HPDE6-E6E7 (cell line): ENCODE data around the gene MSH2.
A peak's percentile ranks its signal among the peaks of the same experiment; 100 is the strongest.
"Not testable (repeated sequence)": the region's sequence is repeated elsewhere in the genome, so short reads cannot be mapped to it uniquely, and the experiment has no call there.

Experiments
- DNase-seq: peaks from one replicate; pipeline ENCODE4 v3.0.0; 2011; ENCODE audit warnings: missing footprints; ENCODE audit errors: extremely low spot score

The MSH2 gene

DNA sequence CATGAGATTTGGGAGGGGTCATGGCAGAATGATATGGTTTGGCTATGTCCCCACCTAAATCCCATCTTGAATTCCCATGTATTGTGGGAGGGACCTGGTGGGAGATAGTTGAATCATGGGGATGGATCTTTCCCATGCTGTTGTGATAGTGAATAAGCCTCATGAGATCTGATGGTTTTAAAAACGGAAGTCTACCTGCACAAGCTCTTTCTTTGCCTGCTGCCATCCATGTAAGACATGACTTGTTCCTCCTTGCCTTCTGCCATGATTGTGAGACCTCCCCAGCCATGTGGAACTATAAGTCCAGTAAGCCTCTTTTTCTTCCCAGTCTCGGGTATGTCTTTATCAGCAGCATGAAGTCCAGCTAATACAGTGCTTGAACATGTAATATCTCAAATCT lies 5.0 kb downstream of the MSH2 start:
- not testable (repeated sequence) for DNase-seq

DNA sequence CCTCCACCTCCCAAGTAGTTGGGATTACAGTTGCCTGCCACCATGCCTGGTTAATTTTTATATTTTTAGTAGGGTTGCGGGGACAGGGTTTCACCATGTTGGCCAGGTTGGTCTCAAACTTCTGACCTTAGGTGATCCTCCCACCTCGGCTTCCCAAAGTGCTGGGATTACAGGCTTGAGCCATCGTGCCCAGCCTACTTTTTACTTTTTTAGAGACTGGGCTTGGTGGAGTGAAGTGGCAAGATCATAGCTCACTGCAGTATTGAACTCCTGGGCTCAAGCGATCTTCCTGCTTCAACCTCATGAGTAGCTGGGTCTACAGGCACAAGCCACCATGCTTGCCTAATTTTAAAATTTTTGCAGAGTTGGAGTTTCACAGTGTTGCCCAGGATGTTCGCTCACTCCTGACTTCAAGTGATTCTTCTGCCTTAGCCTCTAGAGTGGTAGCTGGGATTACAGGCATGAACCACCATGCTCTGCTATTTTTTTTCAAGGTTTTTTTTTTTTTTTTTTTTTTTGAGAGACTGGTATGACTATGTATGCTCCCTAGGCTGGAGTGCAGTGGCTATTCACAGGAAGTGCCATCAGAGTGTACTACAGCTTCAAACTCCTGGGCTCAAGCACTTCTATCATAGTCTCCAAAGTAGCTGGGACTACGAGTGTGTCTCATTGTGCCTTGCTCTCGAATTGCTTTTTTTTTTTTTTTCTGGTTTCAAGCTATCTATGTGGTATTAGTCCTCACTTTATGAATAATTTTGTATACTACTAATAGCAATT lies 11.9 kb downstream of the MSH2 start:
- no peak for DNase-seq

DNA sequence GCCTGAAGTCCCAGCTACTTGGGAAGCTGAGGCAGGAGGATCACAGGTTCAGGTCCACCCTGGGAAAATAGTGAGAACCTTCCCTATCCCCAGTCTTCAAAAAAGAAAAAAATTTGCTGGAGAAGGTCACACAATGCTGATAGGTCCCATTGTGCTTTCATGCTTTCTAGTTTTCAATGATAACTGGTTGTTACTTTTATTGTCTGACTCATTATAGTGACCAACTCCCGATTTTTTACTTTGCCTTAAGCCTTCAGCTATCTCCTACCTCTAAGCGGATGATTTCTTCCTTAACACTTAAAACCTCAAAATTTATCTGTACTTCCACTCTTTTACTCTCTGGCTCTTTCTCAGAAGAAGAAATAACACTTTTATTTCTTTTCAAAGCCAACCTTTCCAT lies 17.3 kb downstream of the MSH2 start:
- no peak for DNase-seq

DNA sequence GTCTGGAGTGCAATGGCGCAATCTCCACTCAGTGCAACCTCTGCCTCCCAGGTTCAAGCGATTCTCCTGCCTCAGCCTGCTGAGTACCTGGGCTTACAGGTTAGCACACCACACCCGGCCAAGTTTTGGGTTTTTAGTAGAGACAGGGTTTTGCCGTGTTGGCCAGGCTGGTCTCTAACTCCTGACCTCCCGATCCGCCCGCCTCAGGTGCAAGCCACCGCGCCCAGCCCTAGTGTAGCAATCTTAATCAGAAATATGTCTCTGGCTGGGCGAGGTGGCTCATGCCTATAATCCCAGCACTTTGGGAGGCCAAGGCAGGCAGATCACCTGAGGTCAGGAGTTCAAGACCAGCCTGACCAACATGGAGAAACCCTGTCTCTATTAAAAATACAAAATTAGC lies 17.7 kb downstream of the MSH2 start:
- not testable (repeated sequence) for DNase-seq

DNA sequence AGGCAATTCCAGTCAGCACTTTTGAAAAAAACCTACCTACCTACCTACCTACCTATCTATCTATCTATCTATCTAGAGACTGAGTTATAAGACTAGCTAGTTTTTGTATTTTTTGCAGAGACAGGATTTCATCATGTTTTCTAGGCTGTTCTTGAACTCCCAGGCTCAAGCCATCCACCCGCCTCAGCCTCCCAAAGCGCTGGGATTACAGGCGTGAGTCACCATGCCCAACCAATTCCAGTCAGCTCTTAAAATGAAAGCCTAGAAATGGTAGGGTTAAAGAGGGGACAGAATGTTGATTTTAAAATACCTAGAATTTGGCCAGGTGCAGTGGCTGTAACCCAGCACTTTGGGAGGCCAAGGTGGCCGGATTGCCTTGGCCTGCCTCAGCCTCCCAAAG lies 19.1 kb downstream of the MSH2 start:
- DNase-seq = no peak

DNA sequence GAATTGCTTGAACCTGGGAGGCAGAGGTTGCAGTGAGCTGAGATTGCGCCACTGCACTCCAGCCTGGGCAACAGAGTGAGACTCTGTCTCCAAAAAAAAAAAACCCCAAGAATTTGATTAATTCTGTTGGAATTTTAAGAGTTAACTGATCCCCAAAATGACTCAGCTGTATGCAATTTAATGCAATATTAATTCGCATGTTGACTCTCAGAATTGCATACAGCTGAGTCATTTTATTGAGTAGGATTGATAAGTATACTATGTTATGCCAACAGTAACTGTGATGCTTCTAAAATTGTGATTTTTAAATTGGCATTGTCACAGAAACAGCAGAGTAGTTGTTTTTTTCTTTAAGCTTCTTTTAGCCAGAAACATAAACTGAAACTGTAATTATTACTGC lies 19.6 kb downstream of the MSH2 start:
- DNase-seq = peak; percentile 11

DNA sequence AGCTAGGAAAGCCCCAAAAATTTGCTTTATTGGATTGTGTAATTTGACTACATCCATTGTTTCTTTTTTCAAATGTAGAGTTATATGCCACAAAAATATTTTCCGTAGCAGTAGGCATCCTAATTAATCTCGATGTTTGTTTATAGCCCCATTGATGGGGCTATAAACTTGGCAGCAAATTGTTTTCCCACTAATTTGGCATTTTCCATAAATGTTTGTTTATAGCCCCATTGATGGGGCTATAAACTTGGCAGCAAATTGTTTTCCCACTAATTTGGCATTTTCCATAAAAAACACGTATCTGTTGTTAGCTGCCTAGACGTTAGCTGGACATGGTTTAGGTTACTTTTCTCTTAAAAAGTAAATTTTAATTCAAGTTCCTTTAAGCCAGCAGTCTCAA lies 23.8 kb downstream of the MSH2 start:
- DNase-seq = no peak

DNA sequence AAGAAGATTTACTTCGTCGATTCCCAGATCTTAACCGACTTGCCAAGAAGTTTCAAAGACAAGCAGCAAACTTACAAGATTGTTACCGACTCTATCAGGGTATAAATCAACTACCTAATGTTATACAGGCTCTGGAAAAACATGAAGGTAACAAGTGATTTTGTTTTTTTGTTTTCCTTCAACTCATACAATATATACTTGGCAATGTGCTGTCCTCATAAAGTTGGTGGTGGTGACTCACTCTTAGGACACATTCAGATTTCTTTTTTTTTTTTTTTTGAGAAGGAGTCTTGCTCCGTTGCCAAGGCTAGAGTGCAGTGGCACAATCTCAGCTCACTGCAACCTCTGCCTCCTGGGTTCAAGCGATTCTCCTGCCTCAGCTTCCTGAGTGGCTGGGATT lies 26.8 kb downstream of the MSH2 start:
- no peak for DNase-seq

DNA sequence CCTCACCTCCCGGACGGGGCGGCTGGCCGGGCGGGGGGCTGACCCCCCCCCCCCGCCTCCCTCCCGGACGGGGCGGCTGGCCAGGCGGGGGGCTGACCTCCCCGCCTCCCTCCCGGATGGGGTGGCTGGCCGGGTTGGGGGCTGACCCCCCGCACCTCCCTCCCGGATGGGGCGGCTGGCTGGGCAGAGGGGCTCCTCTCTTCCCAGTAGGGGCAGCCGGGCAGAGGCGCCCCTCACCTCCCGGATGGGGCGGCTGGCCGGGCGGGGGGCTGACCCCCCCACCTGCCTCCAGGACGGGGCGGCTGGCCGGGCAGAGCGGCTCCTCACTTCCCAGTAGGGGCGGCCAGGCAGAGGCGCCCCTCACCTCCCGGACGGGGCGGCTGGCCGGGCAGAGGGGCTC lies 30.1 kb downstream of the MSH2 start:
- not testable (repeated sequence) for DNase-seq

DNA sequence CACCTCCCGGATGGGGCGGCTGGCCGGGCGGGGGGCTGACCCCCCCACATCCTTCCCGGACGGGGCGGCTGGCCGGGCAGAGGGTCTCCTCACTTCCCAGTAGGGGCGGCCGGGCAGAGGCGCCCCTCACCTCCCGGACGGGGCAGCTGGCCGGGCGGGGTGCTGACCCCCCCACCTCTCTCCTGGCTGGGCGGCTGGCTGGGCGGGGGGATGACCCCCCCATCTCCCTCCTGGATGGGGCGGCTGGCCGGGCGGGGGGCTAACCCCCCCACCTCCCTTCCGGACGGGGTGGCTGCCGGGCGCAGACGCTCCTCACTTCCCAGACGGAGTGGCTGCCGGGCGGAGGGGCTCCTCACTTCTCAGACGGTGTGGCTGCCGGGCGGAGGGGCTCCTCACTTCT lies 30.5 kb downstream of the MSH2 start:
- DNase-seq = not testable (repeated sequence)

DNA sequence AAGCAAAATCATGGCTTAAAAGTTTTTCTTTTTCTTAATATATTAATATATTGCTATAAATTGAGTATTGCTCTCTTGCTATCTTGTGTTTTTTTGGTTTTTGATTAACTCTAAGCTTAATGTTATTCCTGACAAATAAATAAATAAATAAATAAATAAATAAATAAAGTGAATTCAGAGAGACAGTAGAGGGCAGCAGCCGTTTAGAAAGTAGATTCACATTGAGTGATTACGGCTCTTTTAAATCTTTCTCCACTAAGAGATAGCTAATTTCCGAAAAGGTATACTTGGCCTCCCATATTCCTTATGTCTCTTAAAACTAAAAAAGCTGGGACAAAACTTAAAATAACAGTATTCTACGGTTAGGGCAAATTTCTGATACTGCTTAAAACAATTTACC lies 34.3 kb downstream of the MSH2 start:
- peak; percentile 5 for DNase-seq

DNA sequence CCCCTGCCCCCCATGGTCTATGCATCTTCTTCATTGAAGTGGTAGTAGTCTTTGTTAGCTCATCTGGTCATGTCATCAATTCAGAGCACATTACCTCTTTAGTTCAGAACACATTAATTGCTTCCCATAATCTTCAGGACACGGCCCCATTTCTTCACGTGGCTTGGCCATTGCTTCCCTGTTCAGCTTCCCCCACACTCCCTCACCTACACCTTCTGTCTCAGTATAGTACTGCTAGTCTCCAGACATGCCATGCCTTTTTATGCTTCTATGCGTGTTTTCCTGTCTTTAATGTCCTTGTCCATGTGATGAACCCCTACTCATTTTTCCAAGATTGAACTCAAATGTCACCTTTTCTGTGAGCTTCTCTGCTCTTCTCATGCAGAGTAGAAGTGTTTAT lies 35.1 kb downstream of the MSH2 start:
- DNase-seq = no peak

DNA sequence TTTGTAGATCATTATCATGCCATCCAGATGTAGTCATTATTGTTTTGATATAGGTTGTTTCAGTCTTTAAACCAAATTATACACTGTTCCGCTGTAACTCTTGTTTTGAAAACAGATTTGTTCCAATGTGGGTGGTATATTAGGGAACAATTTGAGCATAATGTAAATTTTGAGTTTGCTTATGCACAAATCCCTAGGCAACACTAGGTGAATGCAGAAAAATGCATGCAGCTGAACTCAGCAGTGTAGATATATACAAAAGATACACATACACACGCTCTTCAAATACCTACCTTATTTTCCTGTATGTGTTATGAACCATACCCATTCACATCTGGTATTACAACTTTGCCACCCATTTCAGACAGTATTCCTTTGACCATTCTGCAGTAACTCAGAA lies 35.8 kb downstream of the MSH2 start:
- no peak for DNase-seq

DNA sequence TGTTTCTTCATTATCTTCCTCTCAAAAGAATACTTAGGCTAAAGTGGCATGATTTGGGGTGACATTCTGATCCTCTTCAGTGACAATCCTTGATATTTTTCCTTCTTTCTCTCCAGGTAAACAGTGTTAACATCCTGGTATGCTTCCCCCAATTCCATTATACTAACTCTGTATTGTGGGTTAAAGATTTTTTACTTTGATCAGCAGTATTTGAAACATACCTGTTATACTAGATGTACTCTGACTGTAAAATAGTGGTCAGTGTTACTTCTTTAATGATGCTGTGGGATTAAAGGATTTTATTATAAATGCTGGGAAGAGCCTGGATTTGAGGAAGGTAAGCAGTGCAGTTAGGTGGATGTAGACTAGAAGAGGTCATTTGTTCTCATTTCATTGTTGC lies 48.8 kb downstream of the MSH2 start:
- DNase-seq = no peak

DNA sequence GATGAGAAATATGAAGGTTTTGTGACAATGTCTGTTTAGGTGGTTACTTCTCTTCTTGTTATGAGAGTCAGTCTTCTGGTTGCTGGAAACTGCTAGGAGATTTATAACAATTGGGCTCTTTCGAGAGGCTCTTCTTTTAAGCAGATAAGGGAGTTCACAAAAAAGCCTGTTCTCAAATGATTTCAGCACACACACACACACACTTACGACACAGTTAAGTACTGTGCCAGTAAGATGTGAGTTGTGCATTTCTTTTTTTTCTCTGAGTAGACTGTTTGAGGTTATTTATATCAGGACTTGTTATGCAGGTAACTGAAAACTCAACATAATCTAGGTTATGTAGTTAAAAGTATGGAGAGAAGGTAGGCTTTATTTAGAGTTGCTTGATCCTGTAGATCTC lies 49.8 kb downstream of the MSH2 start:
- DNase-seq = no peak

DNA sequence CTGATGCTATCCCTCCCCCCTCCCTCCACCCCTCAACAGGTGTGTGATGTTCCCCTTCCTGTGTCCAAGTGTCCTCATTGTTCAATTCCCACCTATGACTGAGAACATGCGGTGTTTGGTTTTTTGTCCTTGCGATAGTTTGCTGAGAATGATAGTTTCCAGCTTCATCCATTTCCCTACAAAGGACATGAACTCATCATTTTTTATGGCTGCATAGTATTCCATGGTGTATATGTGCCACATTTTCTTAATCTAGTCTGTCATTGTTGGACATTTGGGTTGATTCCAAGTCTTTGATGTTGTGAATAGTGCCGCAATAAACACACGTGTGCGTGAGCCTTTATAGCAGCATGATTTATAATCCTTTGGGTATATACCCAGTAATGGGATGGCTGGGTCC lies 51.9 kb downstream of the MSH2 start:
- not testable (repeated sequence) for DNase-seq

DNA sequence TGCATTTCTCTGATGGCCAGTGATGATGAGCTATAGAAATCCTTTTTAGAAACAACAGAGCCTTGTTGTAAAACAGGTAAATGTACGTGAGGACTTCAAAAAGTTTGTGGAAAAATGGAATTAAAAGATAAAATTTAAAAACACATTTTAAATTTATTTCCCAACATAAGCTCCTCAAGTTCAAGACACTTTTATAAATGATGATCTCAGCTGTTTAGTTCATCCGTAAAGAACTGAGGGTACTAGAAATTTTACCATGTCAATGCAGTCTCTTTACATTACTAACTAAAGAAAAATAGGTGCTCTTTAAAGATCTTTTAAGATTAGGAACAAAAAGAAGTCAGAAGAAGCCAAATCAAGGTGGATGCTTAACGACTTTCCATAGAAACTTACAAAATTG lies 52.5 kb downstream of the MSH2 start:
- no peak for DNase-seq

DNA sequence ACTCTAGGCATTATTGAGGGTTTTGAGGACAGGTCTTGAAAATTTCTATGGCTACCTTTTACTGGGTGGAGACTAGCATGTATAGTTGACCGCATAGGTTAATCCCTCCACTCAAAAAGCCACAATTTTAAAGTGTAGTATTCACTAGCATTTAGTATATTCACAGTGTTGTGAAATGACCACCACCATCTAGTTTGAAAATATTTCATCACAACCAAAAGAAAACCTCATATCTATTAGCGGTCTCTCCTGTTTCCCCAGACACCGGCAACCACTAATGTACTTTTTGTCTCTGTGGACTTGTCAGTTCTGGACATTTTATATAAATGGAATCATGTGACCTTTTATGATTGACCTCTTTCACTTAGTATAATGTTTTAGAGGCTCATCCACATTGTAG lies 53.9 kb downstream of the MSH2 start:
- DNase-seq = no peak

DNA sequence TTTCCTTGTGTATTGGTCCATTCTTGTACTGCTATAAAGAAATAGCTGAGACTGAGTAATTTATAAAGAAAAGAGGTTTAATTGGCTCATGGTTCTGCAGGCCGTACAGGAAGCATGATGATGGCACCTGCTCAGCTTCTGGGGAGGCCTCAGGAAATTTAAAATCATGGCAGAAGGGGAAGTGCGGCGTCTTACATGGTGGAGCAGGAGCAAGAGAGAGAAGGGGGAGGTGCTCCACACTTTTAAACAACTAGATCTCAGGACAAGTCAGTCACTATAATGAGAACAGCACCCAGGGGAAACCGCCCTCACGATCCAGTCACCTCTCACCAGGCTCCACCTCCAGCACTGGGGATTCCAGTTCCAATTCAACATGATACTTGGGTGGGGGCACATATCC lies 54.3 kb downstream of the MSH2 start:
- DNase-seq = no peak

DNA sequence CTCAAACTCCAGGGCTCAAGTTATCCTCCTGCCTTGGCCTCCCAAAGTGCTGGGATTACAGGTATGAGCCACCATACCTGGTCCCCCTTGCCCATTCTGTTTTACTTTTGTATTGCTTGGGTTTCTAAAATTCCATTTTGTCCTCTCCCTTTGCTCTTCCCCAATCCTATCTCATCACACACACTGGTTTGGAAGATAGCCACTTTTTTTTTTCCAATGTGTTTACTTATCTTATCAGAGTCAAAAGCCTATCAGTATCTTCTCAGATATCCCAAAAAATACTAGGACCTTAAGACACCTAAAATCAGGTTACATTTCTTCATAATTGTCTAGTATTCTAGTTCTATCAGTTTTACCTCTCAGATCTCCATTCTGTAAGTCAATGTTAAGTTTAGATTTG lies 56.1 kb downstream of the MSH2 start:
- DNase-seq = no peak

DNA sequence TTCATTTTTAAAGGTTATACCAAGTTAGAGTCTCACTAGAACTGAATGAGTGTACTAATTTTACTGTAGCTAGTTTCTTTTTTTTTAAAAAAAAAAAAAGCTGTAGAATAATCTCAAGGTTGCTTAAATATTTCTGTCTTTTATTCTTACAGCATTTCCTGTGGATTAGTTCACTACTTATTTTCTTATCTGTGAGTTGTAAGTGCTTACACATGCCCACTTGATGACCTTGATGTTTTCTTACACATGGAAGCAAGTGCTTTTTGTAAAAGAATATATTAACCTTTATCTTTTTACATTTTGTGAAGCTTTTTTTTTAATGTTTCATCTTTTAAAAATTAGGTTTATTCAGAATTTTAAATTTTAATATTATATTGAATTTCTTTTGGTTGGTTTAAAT lies 57.8 kb downstream of the MSH2 start:
- DNase-seq = no peak

DNA sequence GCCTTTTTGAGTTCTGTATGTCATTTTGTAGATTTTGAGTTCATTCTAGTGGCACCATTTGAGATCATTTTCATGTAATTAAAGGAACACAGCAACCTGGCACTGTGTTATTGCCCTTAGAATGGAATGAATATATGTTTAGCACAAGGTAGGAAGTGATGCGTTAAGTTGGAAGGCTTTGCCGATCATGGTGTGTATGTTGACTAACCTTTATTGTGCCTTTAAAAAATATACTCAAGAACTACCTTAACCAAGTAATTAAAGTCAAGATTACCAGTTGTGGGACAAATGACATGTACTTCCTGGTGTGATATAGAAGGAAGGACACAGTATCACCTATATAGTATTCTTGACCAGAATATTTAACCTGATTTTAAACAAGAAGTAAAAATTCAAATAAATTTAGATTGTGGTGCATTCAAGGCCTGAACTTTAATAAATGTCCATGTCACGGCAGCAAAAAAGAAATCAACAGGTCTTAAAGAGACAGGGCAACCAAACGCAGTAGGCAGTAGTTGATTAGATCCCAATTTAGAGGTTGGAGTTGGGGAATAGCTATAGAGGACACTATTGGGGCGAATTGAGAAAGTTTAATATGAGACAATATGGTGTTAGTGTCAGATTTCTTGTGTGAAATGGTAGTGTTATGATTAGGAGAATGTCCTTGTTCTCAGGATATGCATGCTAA lies 68.6 kb downstream of the MSH2 start:
- DNase-seq = no peak

DNA sequence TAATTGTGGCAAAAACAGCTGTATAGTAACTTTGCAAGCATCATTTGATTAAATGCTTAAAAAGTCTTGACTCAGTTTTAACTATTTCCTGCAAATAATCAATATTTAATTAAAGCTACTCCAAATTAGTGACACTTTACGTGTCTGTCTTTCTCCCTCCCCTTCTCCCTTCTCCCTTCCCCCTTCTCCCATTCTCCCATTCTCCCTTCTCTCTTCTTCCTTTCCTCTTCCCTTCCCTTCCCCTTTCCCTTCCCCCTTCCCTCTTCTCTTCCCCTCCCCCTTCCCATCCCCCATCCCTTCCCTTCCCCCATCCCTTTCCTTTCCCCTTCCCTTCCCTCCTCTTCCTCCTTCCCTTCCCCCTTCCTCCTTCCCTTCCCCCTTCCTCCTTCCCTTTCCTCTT lies 76.9 kb downstream of the MSH2 start:
- DNase-seq = no peak

DNA sequence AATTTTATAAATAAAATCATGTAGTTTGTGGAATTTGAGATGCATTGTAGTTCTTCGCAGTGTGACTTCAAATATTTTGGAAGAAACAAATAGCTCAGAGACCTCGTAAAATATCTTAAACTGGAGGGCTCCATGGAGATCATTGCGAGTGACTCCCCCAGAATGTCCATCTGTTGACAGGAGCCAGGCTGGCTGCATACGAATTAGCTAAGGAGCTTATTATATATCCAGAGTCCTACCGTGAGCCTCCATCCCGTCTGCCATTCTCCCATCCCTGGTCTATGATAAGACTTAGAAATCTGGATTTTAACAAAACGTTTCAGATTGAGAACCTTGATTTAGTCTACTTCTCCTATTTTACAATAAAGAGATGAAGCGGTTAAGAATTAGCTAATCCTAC lies 80.2 kb downstream of the MSH2 start:
- DNase-seq = no peak
